ENCODE measurements around the gene REEP3.

Gene REEP3

DNA sequence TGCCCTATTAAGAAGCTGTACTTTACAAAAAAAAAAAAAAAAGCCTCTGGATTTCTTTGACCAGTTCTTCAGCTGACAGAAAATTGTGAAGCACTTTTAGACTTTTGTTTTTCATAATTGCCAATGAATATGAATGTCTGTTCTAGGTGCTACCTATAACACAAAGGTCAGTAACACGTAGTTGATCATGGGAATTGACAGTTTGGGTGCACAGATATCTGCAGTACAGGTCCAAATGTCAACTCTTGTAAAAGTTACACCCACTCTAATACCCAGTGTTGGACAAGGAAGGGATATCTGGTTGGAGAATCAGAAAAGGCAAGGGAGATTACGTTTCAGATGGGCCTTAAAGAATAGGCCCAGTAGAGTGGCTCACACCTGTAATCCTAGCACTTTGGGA lies 1.8 kb downstream of the REEP3 start:
- no peak for FAIRE-seq
- no peak; the same call in 1 of the 2 replicates for TF ChIP-seq POLR2A (IDR thresholded peaks at IDR 0.05; ENCODE audit: low read depth, low read length)
- TF ChIP-seq SPI1 (IDR thresholded peaks at IDR 0.05; ENCODE audit: low read depth, low read length), result no peak
- TF ChIP-seq TAF1 (IDR thresholded peaks at IDR 0.05; ENCODE audit: low read depth, low read length), result no peak
- TF ChIP-seq POU2F2 (IDR thresholded peaks at IDR 0.05; ENCODE audit: low read depth, low read length), result no peak
- TF ChIP-seq POLR2AphosphoS5 (IDR thresholded peaks at IDR 0.05; ENCODE audit: low read depth, low read length), result no peak
- no peak for TF ChIP-seq PAX5 (IDR thresholded peaks at IDR 0.05; ENCODE audit: insufficient read depth, low read length, severe bottlenecking)
- DNase-seq (ENCODE audit: insufficient read length, low spot score), result no peak

DNA sequence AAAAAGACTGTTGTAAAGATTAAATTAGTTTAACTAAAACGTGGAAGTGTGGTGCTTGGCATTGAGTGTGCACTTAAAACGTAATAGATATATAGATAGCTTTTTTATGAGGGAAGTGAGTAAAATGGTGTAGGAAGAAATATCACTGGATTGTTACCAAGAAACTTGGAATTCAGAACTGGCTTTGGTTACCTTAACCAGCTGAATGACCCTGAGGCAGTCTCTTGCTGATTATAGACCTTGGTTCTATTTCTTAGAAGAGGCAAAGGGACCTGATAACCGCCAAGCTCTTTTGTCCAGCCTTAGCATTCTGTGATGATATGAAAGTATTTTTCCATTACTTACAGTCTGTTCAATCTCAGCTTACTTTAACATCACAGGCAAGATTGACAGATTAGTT lies 3.8 kb downstream of the REEP3 start:
- no peak for FAIRE-seq
- no peak for TF ChIP-seq POU2F2 (IDR thresholded peaks at IDR 0.05; ENCODE audit: low read depth, low read length)
- no peak for TF ChIP-seq POLR2A (IDR thresholded peaks at IDR 0.05; ENCODE audit: low read depth, low read length)
- no peak for TF ChIP-seq POLR2AphosphoS5 (IDR thresholded peaks at IDR 0.05; ENCODE audit: low read depth, low read length)
- no peak for TF ChIP-seq SPI1 (IDR thresholded peaks at IDR 0.05; ENCODE audit: low read depth, low read length)
- no peak for TF ChIP-seq PAX5 (IDR thresholded peaks at IDR 0.05; ENCODE audit: insufficient read depth, low read length, severe bottlenecking)
- no peak for TF ChIP-seq TAF1 (IDR thresholded peaks at IDR 0.05; ENCODE audit: low read depth, low read length)

DNA sequence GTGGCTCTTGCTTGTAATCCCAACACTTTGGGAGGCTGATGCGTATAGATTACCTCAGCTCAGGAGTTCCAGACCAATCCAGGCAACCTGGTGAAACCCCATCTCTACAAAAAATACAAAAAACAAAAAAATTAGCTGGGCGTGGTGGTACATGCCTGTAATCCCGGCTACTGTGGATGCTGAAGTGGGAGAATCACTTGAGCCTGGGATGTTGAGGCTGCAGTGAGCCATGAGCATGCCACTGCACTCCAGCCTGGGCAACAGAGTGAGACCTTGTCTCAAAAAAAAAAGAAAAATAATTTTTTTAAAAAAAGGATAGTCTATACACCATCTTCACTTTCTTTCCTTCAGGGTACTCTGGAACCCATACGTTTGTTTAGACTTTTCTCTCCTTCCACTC lies 6.2 kb downstream of the REEP3 start:
- FAIRE-seq (no peak), DNase-seq (ENCODE audit: insufficient read length, low spot score) (no peak)
- no peak for TF ChIP-seq POLR2AphosphoS5 (IDR thresholded peaks at IDR 0.05; ENCODE audit: low read depth, low read length)
- TF ChIP-seq POLR2A (IDR thresholded peaks at IDR 0.05; ENCODE audit: low read depth, low read length), result no peak
- TF ChIP-seq POU2F2 (IDR thresholded peaks at IDR 0.05; ENCODE audit: low read depth, low read length), result no peak
- no peak for TF ChIP-seq PAX5 (IDR thresholded peaks at IDR 0.05; ENCODE audit: insufficient read depth, low read length, severe bottlenecking)
- TF ChIP-seq TAF1 (IDR thresholded peaks at IDR 0.05; ENCODE audit: low read depth, low read length), result no peak
- TF ChIP-seq SPI1 (IDR thresholded peaks at IDR 0.05; ENCODE audit: low read depth, low read length), result no peak

More for the DNA sequence above, 3.8 kb downstream of the REEP3 start:
- no peak for DNase-seq (ENCODE audit: insufficient read length, low spot score)

DNA sequence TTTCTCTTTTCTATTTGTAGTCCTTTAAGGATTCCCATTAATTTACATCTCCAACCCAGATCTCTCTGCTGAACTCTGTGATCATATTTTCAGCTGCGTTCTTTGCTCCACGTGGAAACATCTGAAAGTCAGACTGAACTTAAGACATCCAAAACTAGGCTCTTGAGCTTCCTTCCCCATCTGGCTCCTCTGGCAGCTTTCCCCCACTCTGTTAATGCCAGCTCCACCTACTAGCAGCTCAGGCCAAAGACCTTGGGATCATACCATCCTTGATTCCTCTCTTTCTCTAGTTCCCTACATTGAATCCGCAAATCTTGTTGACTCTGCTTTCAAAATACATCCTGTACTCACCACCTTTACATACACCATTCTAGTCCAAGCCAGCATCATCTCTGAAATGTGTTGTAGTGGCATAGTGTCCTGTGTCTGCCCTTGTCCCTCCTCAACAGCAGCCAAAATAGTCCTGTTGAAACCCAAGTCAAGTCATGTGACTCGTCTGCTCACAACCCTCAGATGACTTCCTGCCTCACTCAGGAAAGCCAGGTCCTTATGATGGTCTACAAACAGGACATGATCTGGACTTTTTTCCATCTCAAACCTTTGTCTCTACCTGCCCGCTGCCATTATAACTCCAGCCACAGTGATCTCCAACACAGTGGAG lies 7.0 kb downstream of the REEP3 start:
- DNase-seq (ENCODE audit: insufficient read length, low spot score), result no peak
- no peak for TF ChIP-seq PAX5 (IDR thresholded peaks at IDR 0.05; ENCODE audit: insufficient read depth, low read length, severe bottlenecking)
- TF ChIP-seq POLR2AphosphoS5 (IDR thresholded peaks at IDR 0.05; ENCODE audit: low read depth, low read length), result no peak

DNA sequence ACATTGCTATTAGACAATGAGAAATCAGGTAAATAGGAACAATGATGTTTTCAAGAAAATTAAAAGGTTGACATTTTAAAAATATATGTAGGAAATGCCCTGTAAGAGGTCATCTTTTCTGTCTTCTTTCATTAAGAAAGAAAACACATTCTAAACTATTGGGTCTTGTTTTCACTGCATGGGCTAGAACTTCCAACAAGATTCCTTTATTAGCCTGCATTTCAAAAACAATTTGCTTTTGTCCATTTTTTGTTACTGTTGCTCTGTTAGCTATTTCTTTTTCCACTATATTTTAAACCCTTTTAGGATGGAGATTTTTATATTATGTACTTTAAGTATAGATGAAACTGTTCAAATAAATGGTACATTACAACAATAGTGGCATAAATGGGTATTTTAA lies 9.2 kb downstream of the REEP3 start:
- DNase-seq (ENCODE audit: insufficient read length, low spot score), result no peak
- FAIRE-seq, result no peak
- TF ChIP-seq POU2F2 (IDR thresholded peaks at IDR 0.05; ENCODE audit: low read depth, low read length), result no peak
- no peak for TF ChIP-seq POLR2A (IDR thresholded peaks at IDR 0.05; ENCODE audit: low read depth, low read length)
- no peak for TF ChIP-seq SPI1 (IDR thresholded peaks at IDR 0.05; ENCODE audit: low read depth, low read length)
- no peak for TF ChIP-seq POLR2AphosphoS5 (IDR thresholded peaks at IDR 0.05; ENCODE audit: low read depth, low read length)

More for the DNA sequence above, 7.0 kb downstream of the REEP3 start:
- peak; percentile 33 for FAIRE-seq

DNA sequence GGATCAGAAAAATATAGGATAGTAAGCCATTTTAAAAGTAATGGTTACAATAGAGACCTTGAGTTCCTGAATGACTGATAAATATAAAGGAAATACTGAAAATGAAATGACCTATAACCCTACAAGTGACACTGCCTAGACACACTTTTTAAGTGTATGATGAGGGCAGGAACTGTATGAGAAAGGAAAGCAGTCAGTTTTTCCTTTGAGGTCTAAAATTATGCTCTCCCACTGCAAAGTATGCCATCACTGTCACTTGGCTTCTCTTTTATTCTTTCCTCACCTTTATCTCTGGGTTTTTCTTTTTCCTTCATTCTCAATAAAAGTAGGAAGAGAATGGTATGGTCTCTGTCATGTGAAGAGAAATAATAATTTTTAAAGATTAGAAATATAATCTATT lies 13.5 kb downstream of the REEP3 start:
- TF ChIP-seq SPI1 (IDR thresholded peaks at IDR 0.05; ENCODE audit: low read depth, low read length), result no peak
- TF ChIP-seq TAF1 (IDR thresholded peaks at IDR 0.05; ENCODE audit: low read depth, low read length), result no peak
- TF ChIP-seq PAX5 (IDR thresholded peaks at IDR 0.05; ENCODE audit: insufficient read depth, low read length, severe bottlenecking), result no peak
- TF ChIP-seq POU2F2 (IDR thresholded peaks at IDR 0.05; ENCODE audit: low read depth, low read length), result no peak
- no peak for TF ChIP-seq POLR2AphosphoS5 (IDR thresholded peaks at IDR 0.05; ENCODE audit: low read depth, low read length)
- TF ChIP-seq POLR2A (IDR thresholded peaks at IDR 0.05; ENCODE audit: low read depth, low read length), result no peak
- DNase-seq (ENCODE audit: insufficient read length, low spot score) (no peak), FAIRE-seq (no peak)

DNA sequence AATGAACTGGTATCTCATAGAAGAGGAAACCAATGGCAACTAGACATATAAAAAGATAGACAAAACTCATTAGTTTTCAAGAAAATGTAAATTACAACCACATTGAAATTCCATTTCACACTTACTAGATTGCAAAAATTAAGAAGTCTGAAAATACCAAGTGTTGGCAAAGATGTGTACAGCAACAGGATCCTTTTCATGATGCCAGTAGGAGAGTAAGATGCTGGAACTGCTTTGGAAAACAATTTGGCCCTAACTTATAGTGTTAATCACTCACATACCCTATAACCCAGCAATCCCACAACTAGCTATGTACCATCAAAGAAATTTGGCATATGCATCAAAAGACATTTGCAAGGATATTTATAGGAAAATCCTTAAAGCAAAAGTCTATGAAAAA lies 15.5 kb downstream of the REEP3 start:
- FAIRE-seq (no peak), DNase-seq (ENCODE audit: insufficient read length, low spot score) (no peak)
- no peak for TF ChIP-seq POLR2A (IDR thresholded peaks at IDR 0.05; ENCODE audit: low read depth, low read length)
- no peak for TF ChIP-seq POU2F2 (IDR thresholded peaks at IDR 0.05; ENCODE audit: low read depth, low read length)
- TF ChIP-seq SPI1 (IDR thresholded peaks at IDR 0.05; ENCODE audit: low read depth, low read length), result no peak
- no peak for TF ChIP-seq TAF1 (IDR thresholded peaks at IDR 0.05; ENCODE audit: low read depth, low read length)
- TF ChIP-seq PAX5 (IDR thresholded peaks at IDR 0.05; ENCODE audit: insufficient read depth, low read length, severe bottlenecking), result no peak
- TF ChIP-seq POLR2AphosphoS5 (IDR thresholded peaks at IDR 0.05; ENCODE audit: low read depth, low read length), result no peak

DNA sequence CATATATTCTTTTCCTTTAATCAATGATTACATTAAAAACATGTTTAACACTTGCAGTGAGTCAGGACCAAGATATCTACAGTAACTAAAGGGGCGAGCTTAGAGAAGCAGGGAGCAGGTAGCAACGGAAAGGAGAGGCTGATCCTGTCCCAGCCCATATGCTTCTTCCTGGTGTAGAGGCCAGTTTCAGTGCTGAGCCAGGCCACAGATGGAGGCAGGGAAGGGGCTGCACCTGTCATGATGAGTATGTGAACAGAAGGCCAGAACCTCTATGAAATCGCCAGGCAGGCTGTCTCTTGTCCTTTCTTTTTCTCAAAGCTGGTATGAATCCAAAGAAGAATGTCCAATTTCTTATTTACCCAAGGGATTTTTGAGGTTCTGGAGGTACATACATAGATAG lies 16.3 kb downstream of the REEP3 start:
- no peak for FAIRE-seq
- TF ChIP-seq PAX5 (IDR thresholded peaks at IDR 0.05; ENCODE audit: insufficient read depth, low read length, severe bottlenecking), result no peak
- TF ChIP-seq TAF1 (IDR thresholded peaks at IDR 0.05; ENCODE audit: low read depth, low read length), result no peak
- TF ChIP-seq SPI1 (IDR thresholded peaks at IDR 0.05; ENCODE audit: low read depth, low read length), result no peak
- TF ChIP-seq POLR2A (IDR thresholded peaks at IDR 0.05; ENCODE audit: low read depth, low read length), result no peak
- no peak for TF ChIP-seq POLR2AphosphoS5 (IDR thresholded peaks at IDR 0.05; ENCODE audit: low read depth, low read length)
- no peak for TF ChIP-seq POU2F2 (IDR thresholded peaks at IDR 0.05; ENCODE audit: low read depth, low read length)
- no peak for DNase-seq (ENCODE audit: insufficient read length, low spot score)

DNA sequence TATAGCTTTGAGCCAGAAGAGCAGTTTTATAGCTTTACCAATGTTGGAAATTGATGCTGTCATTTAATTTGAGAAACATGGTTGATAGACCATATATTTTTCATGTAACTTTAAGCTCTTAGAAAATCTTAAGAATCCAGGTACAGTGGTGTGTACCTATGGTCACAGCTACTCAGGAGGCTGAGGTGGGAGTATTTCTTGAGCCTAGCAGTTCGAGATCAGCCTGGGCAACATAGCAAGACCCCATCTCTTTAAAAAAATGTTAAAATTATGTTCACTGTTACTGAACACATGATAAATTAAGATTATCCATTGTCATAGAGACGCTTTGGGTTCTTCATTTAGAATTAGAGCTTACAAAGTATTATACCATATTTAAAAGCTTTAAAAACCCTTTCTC lies 18.2 kb downstream of the REEP3 start:
- FAIRE-seq (no peak), DNase-seq (ENCODE audit: insufficient read length, low spot score) (no peak)
- TF ChIP-seq TAF1 (IDR thresholded peaks at IDR 0.05; ENCODE audit: low read depth, low read length), result no peak
- no peak for TF ChIP-seq SPI1 (IDR thresholded peaks at IDR 0.05; ENCODE audit: low read depth, low read length)
- no peak for TF ChIP-seq PAX5 (IDR thresholded peaks at IDR 0.05; ENCODE audit: insufficient read depth, low read length, severe bottlenecking)
- no peak for TF ChIP-seq POLR2AphosphoS5 (IDR thresholded peaks at IDR 0.05; ENCODE audit: low read depth, low read length)
- no peak for TF ChIP-seq POLR2A (IDR thresholded peaks at IDR 0.05; ENCODE audit: low read depth, low read length)
- no peak for TF ChIP-seq POU2F2 (IDR thresholded peaks at IDR 0.05; ENCODE audit: low read depth, low read length)

DNA sequence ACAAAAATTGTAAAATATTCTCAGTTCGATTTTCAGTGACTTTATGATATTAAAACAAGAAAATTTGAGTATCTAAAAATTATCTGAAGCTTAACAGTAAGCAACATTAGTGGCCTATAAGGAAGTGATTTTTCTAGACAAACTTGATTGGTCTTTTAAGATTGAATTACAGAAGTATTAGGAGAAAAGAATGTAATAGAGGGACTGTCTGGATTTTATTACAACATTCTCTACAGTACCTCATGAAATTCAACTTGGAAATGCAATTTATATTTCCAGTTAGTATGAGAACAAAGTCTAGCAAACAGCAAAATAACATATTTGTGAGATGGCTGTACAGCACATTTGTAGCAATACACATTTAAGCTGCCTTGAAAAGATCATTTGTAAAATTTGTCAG lies 18.8 kb downstream of the REEP3 start:
- DNase-seq (ENCODE audit: insufficient read length, low spot score), result no peak
- no peak for FAIRE-seq
- no peak for TF ChIP-seq TAF1 (IDR thresholded peaks at IDR 0.05; ENCODE audit: low read depth, low read length)
- TF ChIP-seq POU2F2 (IDR thresholded peaks at IDR 0.05; ENCODE audit: low read depth, low read length), result no peak
- no peak for TF ChIP-seq PAX5 (IDR thresholded peaks at IDR 0.05; ENCODE audit: insufficient read depth, low read length, severe bottlenecking)
- no peak for TF ChIP-seq POLR2AphosphoS5 (IDR thresholded peaks at IDR 0.05; ENCODE audit: low read depth, low read length)
- no peak for TF ChIP-seq SPI1 (IDR thresholded peaks at IDR 0.05; ENCODE audit: low read depth, low read length)
